ENCODE results near the gene RALGPS1. TPM values are rescaled to one million over a fixed set of nuclear protein-coding genes. Genes with fewer than 3 reads are reported as not detected.

The RALGPS1 gene
- total and polyA plus RNA-seq, 4 donors = 34.4 to 80.9 (median 73.2) TPM

- no peak overlapping the region for H3K27ac ChIP-seq (ENCODE audit: low read depth, low read length)
- H3K36me3 ChIP-seq (ENCODE audit: control insufficient read depth, insufficient read depth, low read length) = peaks cover 10% of the 10 kb centered on the region
- H3K27me3 ChIP-seq (ENCODE audit: control insufficient read depth, insufficient read depth, low read length) = no peaks in the 10 kb centered on the region
- DNase-seq (ENCODE audit: low read depth in 4 of 6, low spot score in 6 of 6) = no peak
- no peak overlapping the region for H3K4me3 ChIP-seq (ENCODE audit: low read depth, low read length)
- 100% methylated on average over 1 of the region's 2 CpGs for WGBS (ENCODE audit: insufficient coverage)
- H3K9me3 ChIP-seq (ENCODE audit: control insufficient read depth, insufficient read depth, low read length) = no peaks in the 10 kb centered on the region
- H3K4me1 ChIP-seq (ENCODE audit: control insufficient read depth, insufficient read depth, low read length) = no peaks in the 10 kb centered on the region
These were observed 66.6 kb downstream of the RALGPS1 start for GRCh38 chr9:126981218-126981617.

DNA sequence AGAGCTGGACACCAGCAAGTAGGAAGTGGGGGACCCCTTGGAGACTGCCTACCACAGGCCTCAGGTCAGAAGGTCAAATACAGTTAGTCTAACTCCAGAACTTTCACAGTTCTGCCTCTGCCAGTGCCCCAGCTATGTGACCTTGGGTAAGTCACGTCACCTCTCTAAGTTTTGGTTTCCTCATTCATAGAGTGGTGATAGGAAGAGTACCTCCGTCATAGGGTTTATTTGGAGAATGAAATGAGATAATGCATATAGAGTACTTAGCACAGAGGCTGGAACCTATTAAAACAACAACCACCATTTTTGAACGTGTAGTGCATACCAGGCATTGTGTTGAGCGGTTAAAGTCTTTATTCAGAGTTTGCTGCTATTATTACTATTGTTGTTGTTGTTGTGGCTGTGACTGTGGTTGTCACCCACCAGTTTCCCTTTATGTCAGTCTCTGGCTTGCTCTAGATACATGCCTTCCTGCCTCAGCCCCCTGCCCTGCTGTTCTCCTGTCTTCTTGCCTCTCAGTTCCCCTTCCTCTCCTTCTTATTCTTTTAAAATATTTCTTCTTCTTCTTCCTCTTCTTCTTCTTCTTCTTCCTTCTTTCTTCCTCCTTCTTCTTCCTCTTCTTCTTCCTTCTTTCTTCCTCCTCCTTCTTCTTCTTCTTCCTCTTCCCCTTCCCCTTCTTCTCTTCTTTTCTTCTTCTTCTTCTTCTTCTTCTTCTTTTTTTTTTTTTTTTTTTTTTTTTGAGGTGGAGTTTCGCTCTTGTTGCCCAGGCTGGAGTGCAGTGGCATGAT is 67.8 kb downstream of the RALGPS1 start:
- Histone ChIP-seq H3K36me3 (ENCODE audit: control insufficient read depth, insufficient read depth, low read length) (peaks cover 9% of the 10 kb centered on the region), H3K27ac (ENCODE audit: low read depth, low read length) (no peak overlapping the region), H3K4me3 (ENCODE audit: low read depth, low read length) (no peak overlapping the region), H3K9me3 (ENCODE audit: control insufficient read depth, insufficient read depth, low read length) (no peaks in the 10 kb centered on the region), H3K27me3 (ENCODE audit: control insufficient read depth, insufficient read depth, low read length) (no peaks in the 10 kb centered on the region), H3K4me1 (ENCODE audit: control insufficient read depth, insufficient read depth, low read length) (no peaks in the 10 kb centered on the region)
- WGBS (ENCODE audit: insufficient coverage) = no CpG with 5 or more reads among the region's 5 CpGs
- no peak for DNase-seq (ENCODE audit: low read depth in 4 of 6, low spot score in 6 of 6)

GRCh38 chr9:126983767-126984166 is 69.2 kb downstream of the RALGPS1 start:
- no peaks in the 10 kb centered on the region for H3K4me1 ChIP-seq (ENCODE audit: control insufficient read depth, insufficient read depth, low read length)
- H3K36me3 ChIP-seq (ENCODE audit: control insufficient read depth, insufficient read depth, low read length) = peaks cover 5% of the 10 kb centered on the region
- DNase-seq (ENCODE audit: low read depth in 4 of 6, low spot score in 6 of 6) = no peak

GRCh38 chr9:126984969-126985368 is 70.4 kb downstream of the RALGPS1 start:
- no peaks in the 10 kb centered on the region for H3K27me3 ChIP-seq (ENCODE audit: control insufficient read depth, insufficient read depth, low read length)
- no peak overlapping the region for H3K4me3 ChIP-seq (ENCODE audit: low read depth, low read length)
- DNase-seq (ENCODE audit: low read depth in 4 of 6, low spot score in 6 of 6) = no peak
- H3K36me3 ChIP-seq (ENCODE audit: control insufficient read depth, insufficient read depth, low read length) = peaks cover 9% of the 10 kb centered on the region
- no peak overlapping the region for H3K27ac ChIP-seq (ENCODE audit: low read depth, low read length)
- no CpG with 5 or more reads among the region's 3 CpGs for WGBS (ENCODE audit: insufficient coverage)
- peaks cover 1% of the 10 kb centered on the region for H3K4me1 ChIP-seq (ENCODE audit: control insufficient read depth, insufficient read depth, low read length)
- no peaks in the 10 kb centered on the region for H3K9me3 ChIP-seq (ENCODE audit: control insufficient read depth, insufficient read depth, low read length)

More at GRCh38 chr9:126983767-126984166, 69.2 kb downstream of the RALGPS1 start:
- no CpG with 5 or more reads among the region's 1 CpG for WGBS (ENCODE audit: insufficient coverage)
- no peaks in the 10 kb centered on the region for H3K9me3 ChIP-seq (ENCODE audit: control insufficient read depth, insufficient read depth, low read length)
- no peaks in the 10 kb centered on the region for H3K27me3 ChIP-seq (ENCODE audit: control insufficient read depth, insufficient read depth, low read length)
- H3K4me3 ChIP-seq (ENCODE audit: low read depth, low read length) = no peak overlapping the region
- H3K27ac ChIP-seq (ENCODE audit: low read depth, low read length) = no peak overlapping the region

DNA sequence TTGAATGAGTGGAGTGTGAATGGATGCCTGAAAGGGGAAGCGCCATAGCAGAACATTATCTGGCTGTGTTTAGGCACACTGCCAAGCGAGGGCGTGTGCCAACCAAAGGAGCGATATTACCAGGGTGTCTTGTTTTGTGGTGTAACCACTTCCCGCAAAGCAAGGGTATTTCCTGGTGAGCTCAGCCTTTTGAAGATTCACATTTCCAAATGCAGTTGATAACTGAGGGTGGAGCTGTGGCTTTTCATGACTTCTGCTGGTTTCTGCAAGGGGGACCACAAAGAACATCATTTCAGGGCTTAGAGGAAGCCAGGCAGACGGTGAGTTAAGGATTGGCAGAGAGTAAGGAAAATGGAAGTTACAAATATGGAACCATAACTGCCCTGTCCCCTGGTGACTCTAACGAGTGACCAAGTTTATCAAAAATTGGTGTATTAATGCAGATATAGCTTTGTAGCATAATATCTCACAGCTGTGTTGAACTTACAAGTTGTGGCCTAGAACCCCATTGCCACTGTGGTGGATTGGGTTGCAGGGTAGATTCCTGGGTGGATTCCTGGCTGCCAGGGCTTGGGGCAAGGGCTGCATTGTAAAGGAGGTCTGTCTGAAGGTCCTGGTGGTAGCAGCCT is 71.4 kb downstream of the RALGPS1 start:
- peak in 2 of 6 donors; percentile 14 to 18 for DNase-seq (ENCODE audit: low read depth in 4 of 6, low spot score in 6 of 6)
- peaks cover 12% of the 10 kb centered on the region for H3K36me3 ChIP-seq (ENCODE audit: control insufficient read depth, insufficient read depth, low read length)
- H3K27ac ChIP-seq (ENCODE audit: low read depth, low read length) = no peak overlapping the region
- no peak overlapping the region for H3K4me3 ChIP-seq (ENCODE audit: low read depth, low read length)
- 58% methylated on average over 7 of the region's 7 CpGs for WGBS (ENCODE audit: insufficient coverage)
- H3K9me3 ChIP-seq (ENCODE audit: control insufficient read depth, insufficient read depth, low read length) = no peaks in the 10 kb centered on the region
- peaks cover 7% of the 10 kb centered on the region for H3K4me1 ChIP-seq (ENCODE audit: control insufficient read depth, insufficient read depth, low read length)
- H3K27me3 ChIP-seq (ENCODE audit: control insufficient read depth, insufficient read depth, low read length) = no peaks in the 10 kb centered on the region

DNA sequence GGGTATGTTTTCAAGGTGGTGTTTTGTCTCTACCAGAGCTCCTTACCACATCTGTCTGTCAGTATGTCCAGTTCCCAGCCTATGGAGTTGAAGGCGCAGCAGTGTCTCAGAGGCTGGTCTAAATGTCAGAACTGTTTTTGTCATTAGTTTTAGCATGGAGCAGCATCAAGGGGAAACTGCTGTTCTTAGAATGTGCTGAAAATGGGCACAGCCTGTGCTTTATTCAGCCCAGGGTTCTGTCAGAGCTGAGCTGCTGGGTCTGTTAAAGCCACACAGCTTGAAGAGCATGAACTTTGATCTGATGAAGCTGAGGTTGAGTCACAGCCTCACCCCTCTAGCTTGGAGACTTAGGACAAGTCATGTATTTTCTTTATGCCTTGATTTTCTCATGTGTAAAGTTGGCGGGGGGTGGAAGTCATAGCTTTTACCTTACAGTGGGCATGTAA is 71.9 kb downstream of the RALGPS1 start:
- Histone ChIP-seq H3K9me3 (ENCODE audit: control insufficient read depth, insufficient read depth, low read length) (no peaks in the 10 kb centered on the region), H3K27ac (ENCODE audit: low read depth, low read length) (no peak overlapping the region), H3K4me1 (ENCODE audit: control insufficient read depth, insufficient read depth, low read length) (peaks cover 7% of the 10 kb centered on the region), H3K36me3 (ENCODE audit: control insufficient read depth, insufficient read depth, low read length) (peaks cover 12% of the 10 kb centered on the region), H3K4me3 (ENCODE audit: low read depth, low read length) (no peak overlapping the region), H3K27me3 (ENCODE audit: control insufficient read depth, insufficient read depth, low read length) (no peaks in the 10 kb centered on the region)
- no peak for DNase-seq (ENCODE audit: low read depth in 4 of 6, low spot score in 6 of 6)
- 100% methylated on average over 2 of the region's 2 CpGs for WGBS (ENCODE audit: insufficient coverage)

GRCh38 chr9:126988857-126989256 is 74.3 kb downstream of the RALGPS1 start:
- Histone ChIP-seq H3K9me3 (ENCODE audit: control insufficient read depth, insufficient read depth, low read length) (peaks cover 6% of the 10 kb centered on the region), H3K27ac (ENCODE audit: low read depth, low read length) (peak overlapping the region; percentile 45), H3K36me3 (ENCODE audit: control insufficient read depth, insufficient read depth, low read length) (peaks cover 12% of the 10 kb centered on the region), H3K4me1 (ENCODE audit: control insufficient read depth, insufficient read depth, low read length) (peaks cover 7% of the 10 kb centered on the region), H3K4me3 (ENCODE audit: low read depth, low read length) (no peak overlapping the region), H3K27me3 (ENCODE audit: control insufficient read depth, insufficient read depth, low read length) (no peaks in the 10 kb centered on the region)
- WGBS (ENCODE audit: insufficient coverage) = no CpG with 5 or more reads among the region's 2 CpGs
- no peak for DNase-seq (ENCODE audit: low read depth in 4 of 6, low spot score in 6 of 6)

- no peaks in the 10 kb centered on the region for H3K27me3 ChIP-seq (ENCODE audit: control insufficient read depth, insufficient read depth, low read length)
- H3K4me3 ChIP-seq (ENCODE audit: low read depth, low read length) = no peak overlapping the region
- peaks cover 7% of the 10 kb centered on the region for H3K4me1 ChIP-seq (ENCODE audit: control insufficient read depth, insufficient read depth, low read length)
- peaks cover 6% of the 10 kb centered on the region for H3K9me3 ChIP-seq (ENCODE audit: control insufficient read depth, insufficient read depth, low read length)
- H3K27ac ChIP-seq (ENCODE audit: low read depth, low read length) = peak overlapping the region; percentile 63
- H3K36me3 ChIP-seq (ENCODE audit: control insufficient read depth, insufficient read depth, low read length) = peaks cover 10% of the 10 kb centered on the region
- 65% methylated on average over 14 of the region's 19 CpGs for WGBS (ENCODE audit: insufficient coverage)
- DNase-seq (ENCODE audit: low read depth in 4 of 6, low spot score in 6 of 6) = peak in 1 of 6 donors; percentile 74
These were observed 75.6 kb downstream of the RALGPS1 start for GRCh38 chr9:126989847-126990842.

GRCh38 chr9:126991183-126991582 is 76.6 kb downstream of the RALGPS1 start:
- H3K36me3 ChIP-seq (ENCODE audit: control insufficient read depth, insufficient read depth, low read length) = peaks cover 10% of the 10 kb centered on the region
- no peak for DNase-seq (ENCODE audit: low read depth in 4 of 6, low spot score in 6 of 6)
- no CpG with 5 or more reads among the region's 2 CpGs for WGBS (ENCODE audit: insufficient coverage)
- no peak overlapping the region for H3K4me3 ChIP-seq (ENCODE audit: low read depth, low read length)
- peaks cover 7% of the 10 kb centered on the region for H3K4me1 ChIP-seq (ENCODE audit: control insufficient read depth, insufficient read depth, low read length)
- no peaks in the 10 kb centered on the region for H3K27me3 ChIP-seq (ENCODE audit: control insufficient read depth, insufficient read depth, low read length)
- no peak overlapping the region for H3K27ac ChIP-seq (ENCODE audit: low read depth, low read length)
- H3K9me3 ChIP-seq (ENCODE audit: control insufficient read depth, insufficient read depth, low read length) = peaks cover 6% of the 10 kb centered on the region

Data from spinal cord (tissue), 10 donors.